HG03460 (cell line): ENCODE results near the gene PDXK.

Experiments used
- ATAC-seq: cut with Tn5 transposase; IDR thresholded peaks from one replicate; pipeline ENCODE4 v1.9.1; 2021; ENCODE audit not compliant: unreplicated experiment

PDXK gene

DNA sequence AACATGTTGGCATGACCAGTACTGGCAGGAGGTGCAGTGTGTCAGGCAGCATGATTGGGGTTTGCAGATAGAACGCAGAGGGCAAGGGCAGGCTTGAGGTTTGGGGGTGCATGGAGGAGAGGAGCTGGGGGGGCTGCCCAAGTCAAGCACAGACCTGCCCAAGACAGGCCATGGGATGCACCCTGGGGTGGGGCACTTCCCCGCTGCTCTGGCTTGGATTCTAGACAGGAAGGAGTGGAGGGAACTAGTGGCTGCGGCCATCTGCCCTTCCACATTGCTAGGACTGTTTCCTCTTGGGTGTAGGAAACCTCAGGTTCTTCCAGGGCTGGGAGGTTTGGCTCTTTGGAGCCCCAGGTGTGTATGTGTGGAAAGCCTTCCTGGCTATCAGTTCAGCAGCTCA, 3.0 kb downstream of the PDXK start:
- ATAC-seq: no peak

DNA sequence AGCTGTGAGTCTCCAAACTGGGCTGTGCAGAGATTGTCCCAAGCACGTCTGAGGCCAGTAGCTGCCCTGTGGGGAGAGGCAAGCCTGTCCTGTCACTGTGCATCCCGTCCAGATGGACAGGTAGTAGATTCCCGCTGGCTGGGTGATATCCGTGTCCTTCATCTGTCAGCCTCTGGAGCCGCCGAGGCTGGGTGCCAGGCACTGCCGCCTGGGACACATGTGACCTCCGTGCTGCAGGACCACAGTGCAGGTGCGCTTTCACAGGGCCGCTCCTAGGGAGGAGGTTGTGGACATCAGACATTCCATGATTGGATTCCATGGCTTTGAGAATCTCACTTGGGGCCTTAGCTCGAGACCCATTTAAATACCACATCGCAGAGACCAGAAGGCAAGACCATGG, 4.7 kb downstream of the PDXK start:
- ATAC-seq: no peak

DNA sequence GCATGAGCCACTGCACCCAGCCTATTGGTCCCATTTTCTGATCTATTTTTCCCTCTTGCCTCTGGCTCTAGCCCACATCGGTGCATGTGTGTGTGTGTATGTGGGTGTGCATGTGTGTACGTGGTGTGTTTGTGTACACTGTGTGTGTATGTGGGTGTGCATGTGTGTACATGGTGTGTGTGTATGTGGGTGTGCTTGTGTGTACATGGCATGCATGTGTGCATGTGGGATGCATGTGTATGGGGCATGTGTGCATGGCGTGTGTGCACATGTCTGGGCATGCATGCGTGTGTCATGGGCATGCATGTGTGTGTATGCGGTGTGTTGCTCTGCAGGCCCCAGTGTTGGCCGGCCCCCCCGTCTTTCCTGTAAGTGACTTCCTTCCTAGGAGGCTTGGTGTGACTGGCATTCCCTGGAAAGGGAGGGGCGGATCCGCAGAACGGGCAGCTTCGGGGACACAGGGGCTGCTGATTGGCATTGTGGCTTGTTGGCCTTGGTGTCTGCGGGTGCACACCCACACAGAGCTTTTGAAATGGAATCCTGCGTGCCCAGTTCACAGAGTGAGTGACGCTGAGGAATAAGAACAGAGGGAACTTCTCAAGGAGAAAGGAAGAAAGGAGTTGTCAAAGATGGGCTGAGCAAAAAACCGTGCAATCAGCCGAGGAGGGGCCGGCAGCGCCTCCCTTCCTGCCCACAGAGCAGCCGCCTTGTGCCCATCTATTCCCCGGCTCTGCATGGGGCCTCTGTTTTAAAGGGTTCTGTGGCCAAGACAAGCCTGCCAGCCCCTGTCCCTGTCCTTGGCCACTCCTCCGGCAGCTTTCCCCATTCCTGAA, 8.0 kb downstream of the PDXK start:
- no peak for ATAC-seq

DNA sequence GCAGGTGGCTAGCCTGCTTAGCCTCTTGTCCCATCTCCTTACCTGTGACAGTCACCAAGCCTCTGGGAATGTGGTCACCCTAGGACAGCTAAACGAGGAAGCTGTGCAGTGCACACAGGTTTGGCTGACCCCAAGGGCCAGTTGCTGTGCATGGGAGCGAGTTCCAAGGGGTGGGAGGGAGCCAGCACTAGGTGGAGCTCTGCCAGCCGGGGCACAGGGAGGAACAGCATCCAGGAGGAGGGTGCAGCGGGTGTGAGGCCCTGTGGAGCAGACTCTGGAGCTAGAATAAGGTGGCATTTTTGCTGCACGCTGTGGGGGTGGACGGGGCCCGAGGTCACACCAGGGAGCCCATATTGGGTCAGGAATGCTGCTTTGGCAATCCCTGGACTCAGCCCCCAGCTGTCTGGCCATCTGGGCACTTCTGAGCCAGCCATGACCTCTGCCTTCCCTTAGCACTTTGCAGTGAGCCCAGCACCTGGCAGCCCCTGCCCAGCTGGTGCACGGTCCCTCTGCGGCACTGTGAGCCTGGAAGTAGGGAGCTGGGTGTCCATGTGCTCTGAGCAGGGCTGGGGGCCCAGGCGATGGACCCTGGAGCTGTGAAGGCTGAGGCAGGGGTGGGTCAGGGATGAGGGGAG, 8.7 kb downstream of the PDXK start:
- ATAC-seq: no peak

DNA sequence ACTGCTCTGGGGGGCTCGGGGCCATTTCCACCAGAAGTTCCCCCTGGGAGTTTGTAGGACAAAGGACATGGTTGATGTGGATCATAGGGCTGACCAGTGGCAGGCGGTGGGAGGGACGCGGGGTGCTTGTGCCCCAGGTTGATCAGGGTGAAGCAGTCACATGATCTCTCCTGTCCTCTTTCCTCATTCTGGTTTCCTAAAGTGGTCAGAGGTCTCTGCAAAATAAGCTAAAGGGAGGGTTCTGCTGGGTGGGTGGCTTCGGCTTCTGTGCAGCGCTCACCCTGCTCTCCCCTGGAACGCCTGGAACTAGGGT, 9.2 kb downstream of the PDXK start:
- ATAC-seq: peak; percentile 15

DNA sequence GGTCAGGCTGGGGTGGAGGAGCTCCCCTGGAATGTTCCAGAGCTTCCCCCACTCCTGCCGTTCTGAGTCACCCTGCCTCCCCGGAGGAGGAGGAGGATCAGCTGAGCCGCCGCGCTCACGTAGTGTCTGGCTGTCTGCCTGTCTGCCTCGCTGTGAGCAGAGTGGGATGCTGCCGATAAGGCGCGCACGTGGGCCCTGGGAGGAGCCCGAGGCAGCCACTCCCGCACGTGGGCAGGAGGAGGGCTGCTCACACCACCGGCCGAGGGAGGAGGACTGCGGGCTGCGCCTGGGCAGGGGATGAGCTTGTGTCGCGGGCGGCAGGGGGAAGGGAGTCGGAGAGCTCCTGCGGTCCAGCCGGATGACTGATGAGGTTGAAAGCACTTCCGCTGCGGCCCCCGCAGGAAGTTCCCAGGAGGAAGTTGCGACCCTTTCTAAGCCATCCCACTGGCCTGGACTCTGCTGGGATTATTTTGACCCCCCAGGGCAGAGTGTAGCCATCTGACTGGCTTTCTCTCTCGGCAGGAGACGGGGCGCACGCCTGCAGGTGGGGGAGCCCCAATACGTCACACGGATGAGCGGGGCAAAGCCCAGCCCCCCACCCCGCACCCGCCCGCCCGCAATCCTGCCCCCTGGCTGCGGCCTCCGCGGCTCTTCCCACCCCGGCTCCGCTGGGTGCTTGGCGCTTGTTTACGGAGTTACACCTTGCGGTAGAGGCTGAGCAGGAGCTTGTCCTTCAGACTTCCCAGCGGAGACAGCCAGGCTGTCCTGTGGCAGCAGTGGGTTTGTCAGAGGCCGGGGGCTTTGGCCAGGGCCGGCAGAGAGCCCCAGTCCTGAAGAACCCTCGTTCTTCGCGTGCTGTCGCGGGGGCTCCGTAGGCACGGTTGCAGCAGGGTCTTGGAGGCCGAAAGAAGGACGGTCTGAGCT, 9.8 kb downstream of the PDXK start:
- ATAC-seq: peak; percentile 52

DNA sequence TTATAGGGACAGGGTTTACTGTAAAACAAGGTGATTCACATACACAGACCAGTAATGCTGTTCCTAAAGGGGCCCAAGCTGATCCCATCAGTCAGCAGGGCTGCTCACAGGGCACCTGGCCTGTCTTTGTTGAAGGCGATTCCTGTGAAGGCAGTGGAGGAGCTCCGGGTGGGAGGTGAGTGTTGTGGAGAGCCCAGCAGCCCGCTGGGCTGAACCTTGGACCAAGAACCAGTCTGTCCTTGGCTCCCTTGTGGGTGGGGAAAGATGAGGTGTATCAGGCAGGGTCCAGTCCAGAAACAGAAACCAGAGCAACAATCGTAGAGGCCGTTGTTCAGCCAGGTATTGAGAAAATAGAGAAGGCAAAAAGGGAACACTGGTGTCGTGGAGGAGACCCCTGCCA, 12.5 kb downstream of the PDXK start:
- ATAC-seq: no peak

DNA sequence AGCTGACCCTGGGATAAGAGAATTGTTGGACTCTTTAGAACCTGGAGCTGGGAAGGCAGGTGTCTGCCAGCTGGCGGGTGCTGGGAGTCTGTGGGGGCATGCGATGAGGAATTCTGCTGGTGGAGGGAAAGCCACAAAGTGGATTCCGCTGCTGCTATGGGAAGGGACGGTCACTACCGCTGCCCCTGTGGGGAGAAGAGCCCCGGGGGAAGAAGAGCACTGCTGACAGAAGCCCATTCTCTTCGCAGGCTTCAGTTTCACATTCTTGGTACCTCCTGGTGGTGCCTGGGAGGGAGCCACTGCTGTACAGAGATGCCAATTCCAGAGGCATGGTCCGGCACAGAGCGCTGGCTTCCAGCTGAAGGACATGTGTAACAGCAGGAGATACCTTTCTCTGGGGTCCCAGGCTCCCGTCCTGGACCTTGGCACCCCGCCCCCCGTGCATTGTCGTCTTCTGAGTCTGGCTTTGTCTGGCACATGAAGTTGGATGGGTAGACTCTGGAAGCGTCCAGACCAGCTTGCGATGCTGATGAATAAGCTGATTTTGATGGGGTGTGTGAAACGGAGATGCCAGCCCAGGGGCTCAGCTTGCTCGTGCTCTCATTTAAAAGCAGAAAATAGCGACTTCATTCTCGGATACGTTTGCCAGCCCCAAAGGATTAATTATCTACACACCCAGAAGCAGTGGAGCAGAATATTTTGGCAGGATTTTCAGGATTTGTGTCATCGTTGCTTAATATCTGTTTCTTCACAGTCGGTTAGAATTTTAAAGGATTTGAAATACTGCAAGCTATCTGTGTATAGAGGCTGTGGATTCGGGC, 13.2 kb downstream of the PDXK start:
- ATAC-seq: no peak

DNA sequence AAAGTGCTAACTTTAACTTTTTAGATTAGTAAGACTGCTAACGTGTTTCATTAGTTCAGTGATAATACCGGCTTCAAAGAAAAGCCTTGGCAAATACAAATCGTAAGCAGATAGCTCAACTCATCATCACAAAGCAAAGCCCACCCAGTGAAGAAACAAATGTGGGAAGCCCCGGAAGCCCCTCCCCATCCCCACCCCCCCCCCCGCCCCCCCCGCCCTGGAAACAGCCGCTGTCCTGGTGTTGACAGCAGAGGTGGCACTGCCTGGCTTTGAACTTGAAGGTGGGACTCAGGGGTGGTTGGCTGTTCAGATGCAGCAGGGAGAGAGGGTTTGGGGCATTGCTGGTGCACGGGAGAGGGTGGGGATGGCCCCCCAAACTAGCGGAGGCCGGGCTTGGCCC, 14.1 kb downstream of the PDXK start:
- ATAC-seq: no peak

DNA sequence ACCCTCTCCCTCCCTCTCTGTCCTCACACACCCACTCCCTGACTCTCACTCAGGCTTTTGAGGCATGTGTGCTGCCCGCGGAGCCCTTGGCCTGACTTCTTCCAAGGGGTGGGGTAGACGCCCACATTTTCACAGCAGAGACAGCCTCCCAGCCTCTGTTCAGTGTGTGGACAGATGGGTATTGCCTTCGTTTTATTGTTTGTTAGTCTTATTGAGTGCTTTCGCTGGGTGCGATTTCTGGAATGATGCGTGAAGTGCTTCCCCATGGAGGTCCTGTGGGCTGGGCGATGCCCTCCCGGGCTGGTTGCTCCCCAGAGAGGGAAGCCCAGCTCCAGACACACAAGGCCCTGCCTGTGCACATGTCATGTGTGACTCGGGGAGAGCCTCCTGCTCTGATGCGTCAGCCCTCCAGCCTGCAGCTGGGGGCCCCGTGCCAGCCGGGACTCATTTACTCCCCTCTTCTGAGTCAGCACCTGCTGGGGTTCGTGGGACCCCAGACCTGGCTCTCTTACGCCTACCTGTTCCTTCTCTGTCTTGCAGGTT, 14.7 kb downstream of the PDXK start:
- no peak for ATAC-seq

DNA sequence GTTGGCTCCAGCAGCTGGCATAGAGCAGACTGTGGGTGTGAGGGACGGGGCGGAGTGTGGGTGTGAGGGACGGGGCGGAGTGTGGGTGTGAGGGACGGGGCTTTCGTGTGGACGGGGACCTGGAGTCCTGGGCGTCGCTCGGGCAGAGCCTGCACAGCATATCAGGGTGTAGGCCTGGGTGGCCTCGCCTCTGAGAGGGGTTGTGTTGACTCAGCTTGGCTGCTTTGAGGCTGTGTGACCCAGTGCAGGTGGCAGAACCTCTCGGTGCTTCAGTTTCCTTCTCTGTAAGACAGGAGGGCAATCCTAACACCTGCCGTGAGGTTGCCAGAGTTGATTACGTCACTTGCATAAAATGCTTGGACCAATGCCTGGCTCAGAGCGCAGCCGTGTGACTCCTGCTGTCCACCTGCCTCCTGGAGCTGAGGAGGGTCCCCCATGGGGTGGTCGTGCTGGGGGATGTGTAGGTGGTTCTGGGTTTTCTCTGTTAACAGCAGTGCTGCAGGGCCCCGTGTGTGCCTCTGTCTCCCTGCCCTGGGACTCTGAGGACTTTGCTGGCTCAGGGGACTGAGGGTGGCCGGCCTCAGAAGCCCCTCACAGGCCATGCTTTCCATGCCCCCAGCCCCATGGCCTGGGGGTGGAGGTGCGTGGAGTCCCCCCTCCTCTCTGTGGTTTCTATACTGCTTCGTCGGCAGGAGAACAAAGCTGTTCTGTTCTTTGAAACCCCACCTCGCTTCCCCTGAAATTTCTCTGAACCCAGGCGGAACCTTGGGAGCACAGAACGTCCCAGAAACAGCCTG, 15.4 kb downstream of the PDXK start:
- no peak for ATAC-seq

DNA sequence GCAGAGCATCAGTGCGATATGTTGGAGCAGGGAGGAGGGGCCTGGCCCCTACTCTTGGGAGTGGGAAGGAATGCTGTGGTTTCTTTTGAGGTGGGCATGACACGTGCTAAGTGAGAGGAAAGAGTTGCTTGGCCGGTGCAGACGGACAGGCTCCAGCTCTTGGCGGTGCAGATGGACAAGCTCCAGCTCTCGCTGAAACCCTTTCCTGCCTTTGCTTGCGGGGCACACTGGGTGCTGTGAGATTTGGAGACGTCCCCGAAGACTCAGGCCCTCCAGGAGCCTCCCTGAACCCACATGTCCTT, 15.9 kb downstream of the PDXK start:
- ATAC-seq: no peak

DNA sequence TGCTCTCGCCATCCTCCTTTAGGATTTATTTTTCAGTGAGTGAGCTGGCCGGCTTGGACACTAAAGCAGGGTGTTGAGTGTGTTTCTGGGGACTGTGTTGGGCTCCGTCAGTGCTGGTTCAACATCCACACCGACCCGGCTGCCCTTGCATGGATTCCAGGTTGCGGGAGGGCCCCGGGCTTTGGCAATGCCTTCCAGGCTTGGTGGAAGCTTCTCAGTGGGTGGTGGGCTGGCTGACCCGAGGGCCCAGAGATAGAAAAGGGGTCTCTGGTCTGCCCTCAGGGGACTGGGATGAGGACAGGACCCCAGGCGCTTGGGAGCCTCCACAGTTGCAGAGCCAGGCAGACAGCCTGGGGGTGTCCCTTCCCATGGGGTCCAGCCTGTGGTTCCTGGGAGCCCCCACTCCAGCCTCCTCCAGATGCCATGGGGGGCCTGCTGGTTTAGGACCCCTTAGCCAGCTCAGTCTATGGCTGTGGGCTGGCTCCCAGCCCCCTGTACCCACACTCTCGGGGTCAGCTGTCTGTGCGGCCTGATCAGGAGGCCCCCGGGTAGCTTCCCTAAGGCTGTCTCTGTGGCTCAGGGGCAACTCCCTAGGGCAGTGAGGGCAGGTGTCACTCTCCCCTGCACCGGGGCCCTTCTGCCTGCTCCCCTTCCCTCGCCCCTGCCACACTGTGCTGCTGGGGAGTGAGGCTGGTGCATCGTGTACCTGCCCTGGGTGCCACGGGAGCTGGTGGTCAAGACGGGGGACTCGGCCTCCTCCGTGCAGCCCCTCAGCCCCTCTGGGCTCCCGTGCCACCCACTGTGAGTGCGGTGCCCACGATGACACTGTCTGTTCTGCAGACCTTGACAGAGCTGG, 16.5 kb downstream of the PDXK start:
- no peak for ATAC-seq

DNA sequence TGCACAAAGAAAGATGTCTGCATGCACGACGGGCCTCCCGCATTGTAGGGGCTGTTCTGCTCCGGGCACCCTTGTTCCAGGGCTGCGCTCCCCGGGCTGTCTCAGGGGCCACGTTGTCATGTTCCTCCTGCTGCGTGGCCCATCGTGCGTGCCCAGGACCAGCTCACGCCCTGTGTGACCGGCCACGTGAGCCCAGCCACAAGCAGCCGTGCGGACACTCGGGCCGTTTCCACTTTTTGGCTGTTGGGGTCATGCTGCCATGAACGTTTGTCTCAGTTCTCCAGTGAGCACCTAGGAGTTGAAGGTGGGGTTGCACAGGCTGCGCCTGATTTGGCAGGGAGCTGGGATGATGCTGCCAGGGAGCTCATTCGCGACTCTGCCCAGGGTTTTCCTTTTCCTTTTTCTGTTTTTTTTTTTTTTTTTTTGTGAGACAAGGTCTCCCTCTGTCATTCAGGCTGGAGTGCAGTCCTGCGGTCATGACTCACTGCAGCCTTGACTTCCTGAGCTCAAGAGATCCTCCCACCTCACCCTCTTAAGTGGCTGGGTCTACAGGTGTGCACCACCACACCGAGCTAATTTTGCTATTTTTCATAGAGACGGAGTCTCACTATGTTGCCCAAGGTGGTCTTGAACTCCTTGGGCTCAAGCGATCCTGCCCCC, 17.4 kb downstream of the PDXK start:
- ATAC-seq: no peak

DNA sequence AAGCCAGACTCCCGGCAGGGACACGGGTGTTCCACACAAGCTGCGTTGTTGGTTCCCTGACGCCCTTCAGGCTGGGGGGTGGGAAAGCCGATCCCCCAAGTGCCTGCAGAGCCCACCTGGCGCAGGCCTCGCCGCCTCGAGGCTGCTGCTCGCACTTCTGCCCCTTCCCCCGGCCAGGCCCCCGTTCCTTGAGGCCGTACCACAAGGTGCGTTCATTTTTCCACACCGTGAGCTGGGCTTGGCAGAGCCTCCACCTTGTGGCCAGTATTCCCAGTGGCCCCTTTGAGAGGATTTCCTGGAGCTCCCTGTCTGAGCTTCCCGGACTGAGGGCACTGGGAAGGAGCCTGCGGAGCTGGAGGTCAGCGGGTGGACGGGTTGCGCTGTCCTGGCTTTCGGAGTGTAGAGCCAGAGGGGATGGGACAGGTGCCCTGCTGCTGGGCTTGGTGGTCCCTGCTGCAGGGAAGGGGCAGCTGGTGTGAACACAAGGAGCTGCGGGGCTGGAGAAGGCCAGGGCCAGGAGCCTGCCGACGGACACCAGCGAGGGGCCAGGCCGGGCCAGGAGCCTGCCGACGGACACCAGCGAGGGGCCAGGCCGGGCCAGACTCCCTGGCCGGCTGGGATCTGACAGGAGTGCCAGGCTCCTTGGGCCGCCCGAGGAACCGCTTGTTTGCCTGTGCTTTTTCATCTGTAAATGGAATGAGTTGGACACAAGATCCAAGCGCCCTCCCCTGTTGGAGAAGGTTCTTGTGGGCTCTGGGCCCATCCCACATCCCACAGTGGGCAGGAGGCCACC, 18.4 kb downstream of the PDXK start:
- ATAC-seq: no peak

DNA sequence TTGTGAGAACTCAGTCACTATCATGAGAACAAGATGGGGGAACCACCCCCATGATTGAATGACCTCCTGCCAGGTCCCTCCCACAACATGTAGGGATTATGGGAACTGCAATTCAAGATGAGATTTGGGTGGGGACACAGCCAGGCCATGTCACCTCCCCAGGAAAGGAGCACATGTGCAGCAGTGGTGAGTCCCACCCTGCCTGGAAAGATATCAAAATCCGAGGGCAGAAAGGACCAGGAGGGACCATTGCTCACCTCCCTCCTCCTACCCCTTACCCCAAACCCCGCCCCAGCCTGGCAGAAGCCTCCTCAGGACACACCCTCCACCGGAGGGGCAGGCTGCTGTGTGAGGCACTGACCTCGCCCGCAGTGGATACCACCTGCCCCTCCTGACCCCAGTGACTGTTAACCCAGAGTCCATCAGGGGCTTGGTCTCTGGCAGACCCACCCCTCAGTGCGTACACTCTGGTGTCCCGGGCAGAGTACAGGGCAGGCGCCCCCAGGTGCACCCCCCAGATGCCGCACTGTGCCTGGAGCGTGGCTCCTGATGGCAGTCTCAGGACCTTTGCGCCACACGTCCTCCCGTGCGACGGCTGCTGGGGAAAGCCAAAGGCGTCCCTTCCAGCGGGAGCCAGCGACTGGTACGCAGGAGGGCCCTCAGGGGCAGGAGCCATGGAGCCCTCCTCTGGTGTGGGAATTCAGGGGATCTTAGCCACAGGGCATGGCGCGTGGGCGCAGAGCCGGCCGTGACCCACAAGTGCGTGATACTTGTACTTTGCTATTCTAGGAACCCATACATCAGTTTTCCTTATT, 20.9 kb downstream of the PDXK start:
- no peak for ATAC-seq
